Choroid plexus epithelial cell (primary cell): ENCODE measurements around the gene EGFL7.

Source experiments
- DNase-seq: peaks from one replicate; pipeline ENCODE4 v3.0.0-alpha.2; 2010; ENCODE audit warnings: low read depth
- H3K4me3 ChIP-seq: 2 replicates; pipeline ENCODE4 v1.5.1; 2011; ENCODE audit warnings: low read depth, mild to moderate bottlenecking, control low read depth, low read length, moderate library complexity
- CTCF ChIP-seq: conservative IDR thresholded peaks from 2 replicates; pipeline ENCODE4 v1.5.1; 2011; ENCODE audit warnings: low read depth, mild to moderate bottlenecking, control low read depth, inconsistent platforms, low read length, moderate library complexity

Gene EGFL7

GRCh38 chr9:136684339-136684738 lies 21.6 kb downstream of the EGFL7 start:
- TF ChIP-seq CTCF = no peak
- H3K4me3 ChIP-seq = no peak overlapping the region
- no peak for DNase-seq

- no peak for TF ChIP-seq CTCF
- H3K4me3 ChIP-seq = no peak overlapping the region
- no peak for DNase-seq
Observed at GRCh38 chr9:136684799-136685198, 22.1 kb downstream of the EGFL7 start.

- no peak overlapping the region for H3K4me3 ChIP-seq
- no peak for DNase-seq
- TF ChIP-seq CTCF = no peak
Observed at GRCh38 chr9:136685216-136685615, 22.5 kb downstream of the EGFL7 start.

- no peak for DNase-seq
- H3K4me3 ChIP-seq = peak overlapping the region; percentile 65
- peak; percentile 24 for TF ChIP-seq CTCF
Observed at GRCh38 chr9:136685790-136686533, 23.2 kb downstream of the EGFL7 start.

- peak overlapping the region; percentile 65 for H3K4me3 ChIP-seq
- no peak for TF ChIP-seq CTCF
- DNase-seq = no peak
Observed at GRCh38 chr9:136686534-136686793, 23.7 kb downstream of the EGFL7 start.

GRCh38 chr9:136686794-136687711 lies 24.3 kb downstream of the EGFL7 start, which contains the start of gene AGPAT2:
Gene AGPAT2 (minus strand): TSS chr9:136687457. CDS start chr9:136687357, 100 bp downstream.
- DNase-seq = peak; percentile 43
- TF ChIP-seq CTCF = no peak
- peak within 1 kb of the TSS; percentile 65 for H3K4me3 ChIP-seq
